ENCODE data around the gene MAGI2.

MAGI2 gene

GRCh38 chr7:78783179-78783962, 670.1 kb downstream of the MAGI2 start:
- DNase-seq (ENCODE audit: low spot score): no peak

GRCh38 chr7:78780560-78780959, 672.9 kb downstream of the MAGI2 start:
- DNase-seq (ENCODE audit: low spot score): no peak

GRCh38 chr7:78779788-78780187, 673.7 kb downstream of the MAGI2 start:
- DNase-seq (ENCODE audit: low spot score): no peak

- DNase-seq (ENCODE audit: low spot score): no peak
Observed at GRCh38 chr7:78777829-78778228, 675.6 kb downstream of the MAGI2 start.

DNA sequence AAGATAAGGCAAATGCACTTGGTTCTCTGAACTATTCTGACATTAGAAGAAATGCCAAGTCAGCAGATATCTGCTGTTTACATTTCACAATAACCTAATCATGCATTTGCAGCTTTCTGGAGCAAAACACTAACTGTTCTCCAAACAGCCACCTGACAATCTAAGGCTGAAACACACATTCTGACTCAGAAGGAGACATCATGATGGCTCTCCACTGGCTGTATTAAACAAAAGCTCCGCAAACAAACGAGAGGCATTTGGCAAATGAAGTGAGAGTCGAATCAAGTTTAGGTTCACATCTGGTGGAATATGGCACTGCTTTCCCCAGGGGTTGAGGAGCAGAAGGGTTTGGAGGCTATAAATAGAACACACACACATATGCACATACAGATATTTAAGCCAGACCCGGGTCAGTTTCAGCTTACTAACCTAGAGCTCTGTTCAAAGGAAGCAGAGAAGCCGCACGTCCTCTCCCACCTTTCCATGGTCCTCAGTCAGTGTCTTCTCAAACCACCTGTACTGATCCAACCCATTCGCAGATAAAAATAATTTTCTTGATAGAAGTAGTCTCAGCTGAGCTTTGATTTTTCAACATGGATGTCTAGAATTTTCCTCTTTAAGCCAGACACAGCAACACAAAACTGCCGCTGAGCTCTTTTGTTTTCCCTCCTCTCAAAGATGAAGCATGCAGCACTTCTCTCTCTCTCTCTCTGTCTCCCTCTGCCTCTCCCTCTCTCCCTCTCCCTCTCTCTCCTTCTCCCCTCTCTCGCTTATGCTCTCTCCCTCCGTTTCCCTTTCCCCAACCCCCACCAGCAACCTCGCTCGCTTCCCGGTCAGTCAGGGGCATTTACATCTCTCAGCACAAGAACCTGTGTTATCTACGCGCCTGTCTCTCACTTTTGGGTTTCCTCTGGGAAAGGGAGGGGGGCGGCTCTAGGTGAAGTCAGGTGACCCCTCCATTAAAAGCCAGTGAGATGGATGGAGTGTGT, 682.8 kb downstream of the MAGI2 start:
- DNase-seq (ENCODE audit: low spot score): peak; percentile 6

GRCh38 chr7:78769481-78770101, 683.9 kb downstream of the MAGI2 start:
- no peak for DNase-seq (ENCODE audit: low spot score)

GRCh38 chr7:78768859-78769258, 684.6 kb downstream of the MAGI2 start:
- DNase-seq (ENCODE audit: low spot score): peak; percentile 6

GRCh38 chr7:78765943-78766729, 687.3 kb downstream of the MAGI2 start:
- no peak for DNase-seq (ENCODE audit: low spot score)

GRCh38 chr7:78764571-78764970, 688.9 kb downstream of the MAGI2 start:
- DNase-seq (ENCODE audit: low spot score): no peak

DNA sequence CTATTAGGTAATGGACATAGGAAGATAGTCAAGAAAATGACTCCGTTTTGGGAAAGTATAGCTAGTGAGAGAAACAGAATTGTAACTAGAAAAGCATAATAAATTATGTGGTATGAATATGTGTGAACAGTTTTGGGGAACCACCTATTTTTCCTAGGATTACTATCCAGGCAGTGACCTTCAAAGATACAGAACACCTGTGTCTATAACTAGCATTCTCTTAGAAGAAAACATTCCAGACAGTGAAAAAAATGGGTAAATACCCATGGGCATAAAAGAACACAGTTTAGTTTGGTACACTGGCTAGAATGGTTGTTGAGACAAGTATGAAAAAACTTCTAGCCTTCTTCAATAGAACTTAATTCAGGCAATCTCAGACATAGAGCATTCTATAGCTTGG, 690.8 kb downstream of the MAGI2 start:
- no peak for DNase-seq (ENCODE audit: low spot score)

DNA sequence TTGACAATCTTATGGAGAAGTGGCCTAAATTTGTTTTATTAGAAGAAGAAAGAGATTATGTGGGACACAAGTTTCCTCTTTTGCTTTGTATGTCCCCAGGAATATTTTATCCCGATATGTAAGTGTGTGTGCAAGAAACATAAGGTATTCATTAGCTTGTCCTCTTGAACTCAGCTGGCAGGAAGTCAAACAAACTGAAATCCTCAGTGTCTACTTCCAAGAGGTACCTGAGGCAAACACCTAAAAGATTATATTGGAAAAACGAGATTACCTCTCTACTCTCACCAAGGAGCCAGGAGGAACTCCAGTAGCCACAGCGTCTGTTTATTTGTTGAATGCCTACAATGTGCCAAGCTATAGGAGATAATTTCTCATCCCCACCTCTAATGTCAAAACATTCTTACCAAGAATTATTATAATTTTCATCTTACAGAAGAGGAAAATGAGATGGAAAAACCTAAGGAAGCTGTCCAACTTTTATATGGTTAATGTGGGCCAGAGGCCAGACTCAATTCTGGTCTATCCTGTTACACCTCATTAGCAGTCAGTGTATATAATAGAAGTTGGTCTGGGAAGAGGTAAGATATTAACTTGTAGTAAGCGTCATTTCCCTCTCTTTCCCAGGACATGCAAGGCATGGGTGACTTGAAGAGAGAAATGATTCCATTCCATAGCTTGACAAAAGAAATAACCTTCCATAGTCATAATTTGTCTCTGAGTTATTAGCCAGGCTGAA, 692.7 kb downstream of the MAGI2 start:
- DNase-seq (ENCODE audit: low spot score): no peak

DNA sequence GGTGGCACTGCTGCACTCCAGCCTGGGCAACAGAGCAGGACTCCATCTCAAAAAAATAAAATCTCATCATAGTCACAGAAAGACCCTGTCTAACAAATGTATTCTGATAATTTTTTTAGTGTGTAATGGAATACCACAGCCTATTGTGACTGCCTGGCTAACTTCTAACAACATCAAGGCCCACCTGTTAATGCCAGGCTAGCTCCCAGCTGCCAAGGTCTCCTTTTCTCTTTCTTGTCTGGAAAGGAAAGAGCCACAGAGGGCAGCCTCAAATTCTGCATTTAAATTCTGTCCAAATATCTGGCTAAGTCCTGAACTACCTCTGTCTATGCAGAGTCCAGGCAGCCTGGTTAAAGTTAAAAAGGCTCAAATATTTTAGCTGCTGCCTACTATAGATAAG, 700.9 kb downstream of the MAGI2 start:
- no peak for DNase-seq (ENCODE audit: low spot score)

GRCh38 chr7:78751253-78751652, 702.2 kb downstream of the MAGI2 start:
- no peak for DNase-seq (ENCODE audit: low spot score)

DNA sequence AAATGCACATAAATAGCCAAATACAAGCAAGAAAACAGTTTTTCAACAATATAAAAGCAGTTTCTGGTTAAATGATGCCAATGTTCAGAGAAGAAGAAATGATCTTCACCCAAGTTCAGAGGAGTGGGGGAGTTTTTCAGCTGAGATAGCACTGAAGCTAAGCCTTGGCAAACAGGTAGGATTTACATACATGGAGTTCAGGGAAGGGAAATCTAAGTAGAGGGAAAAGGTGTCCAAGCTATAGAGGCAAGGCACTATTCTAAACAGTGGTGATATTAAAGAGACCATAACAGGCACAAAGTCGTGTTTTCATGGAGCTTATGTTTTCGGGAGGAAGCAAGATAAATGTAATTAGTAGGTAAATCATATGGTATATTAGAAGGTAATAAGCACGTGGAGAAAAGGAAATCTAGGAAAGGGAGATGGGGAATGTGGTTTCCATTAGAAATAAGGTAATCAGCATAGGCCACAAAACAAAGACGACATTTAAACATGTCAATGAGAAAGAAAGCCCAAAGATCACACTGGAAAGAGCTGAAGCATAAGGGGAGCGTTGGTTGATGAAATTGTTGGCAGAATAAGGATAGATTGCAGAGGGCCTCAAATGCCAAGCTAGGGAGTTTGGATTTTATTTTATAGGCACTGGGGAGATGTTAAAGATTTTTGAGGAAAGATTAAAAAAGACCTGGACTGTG, 704.3 kb downstream of the MAGI2 start:
- no peak for DNase-seq (ENCODE audit: low spot score)

DNA sequence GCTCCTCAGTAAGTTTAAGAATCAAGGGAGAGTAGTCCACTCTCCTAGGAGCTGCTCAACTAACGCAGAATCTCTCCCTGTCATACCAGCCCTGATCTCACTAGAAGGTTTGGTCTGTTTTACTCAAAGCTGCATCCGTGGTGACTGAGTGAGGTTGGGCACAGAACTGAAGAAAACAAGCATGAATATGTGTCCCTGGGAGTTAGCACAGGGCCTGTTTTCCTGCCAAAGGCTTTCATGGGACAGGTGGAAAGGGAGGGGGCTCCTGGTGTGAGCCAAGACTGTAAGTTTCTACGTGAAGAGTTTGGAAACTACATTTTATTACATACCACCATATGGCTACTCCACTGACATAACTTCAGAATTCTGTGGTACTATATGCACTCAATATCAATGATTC, 705.9 kb downstream of the MAGI2 start:
- no peak for DNase-seq (ENCODE audit: low spot score)

- DNase-seq (ENCODE audit: low spot score): no peak
Observed at GRCh38 chr7:78746301-78746700, 707.2 kb downstream of the MAGI2 start.

- no peak for DNase-seq (ENCODE audit: low spot score)
Observed at GRCh38 chr7:78742694-78743093, 710.8 kb downstream of the MAGI2 start.

DNA sequence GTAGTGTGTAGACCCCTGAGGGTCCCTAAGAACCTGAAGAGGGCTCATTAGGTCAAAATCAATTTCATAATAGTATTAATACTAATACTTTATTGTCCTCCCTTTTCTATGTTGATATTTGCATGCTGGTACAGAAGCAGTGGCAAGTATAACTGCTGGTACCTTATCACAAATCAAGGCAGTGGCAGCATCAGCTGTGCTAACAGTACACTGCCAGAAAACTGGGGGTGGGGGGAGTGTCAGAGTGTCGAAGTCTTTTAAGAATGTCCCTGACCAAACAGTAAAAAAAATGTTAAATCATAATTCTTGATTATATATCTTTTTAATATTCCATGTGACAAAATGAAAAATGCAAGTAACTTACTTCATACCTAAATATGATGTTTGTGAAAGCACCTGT, 716.9 kb downstream of the MAGI2 start:
- DNase-seq (ENCODE audit: low spot score): no peak

- DNase-seq (ENCODE audit: low spot score): peak; percentile 10
Observed at GRCh38 chr7:78734626-78735025, 718.8 kb downstream of the MAGI2 start.

DNA sequence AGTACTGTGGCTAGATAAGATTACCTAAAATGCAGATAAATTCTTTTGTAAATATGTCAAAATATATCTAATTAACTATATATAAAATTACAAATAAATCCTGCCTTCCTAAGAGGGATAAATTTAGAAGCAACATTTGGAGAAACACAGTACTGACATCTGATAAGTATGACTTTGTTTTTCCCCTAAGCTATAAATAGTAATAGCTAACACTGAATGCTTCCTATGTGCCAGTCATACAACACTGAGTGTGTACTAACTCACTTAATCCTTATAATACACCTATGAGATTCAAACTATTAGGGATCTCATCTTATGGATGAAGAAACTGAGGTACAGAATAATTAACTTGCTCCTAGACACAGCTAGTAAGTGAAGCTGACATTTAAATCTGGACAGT, 733.4 kb downstream of the MAGI2 start:
- DNase-seq (ENCODE audit: low spot score): no peak
